ENCODE data around the gene FNIP2.
"Not testable (repeated sequence)": the region's sequence is repeated elsewhere in the genome, so short reads cannot be mapped to it uniquely, and the experiment has no call there.

Gene FNIP2

GRCh38 chr4:158945529-158946108 lies 176.8 kb downstream of the FNIP2 start:
- TF ChIP-seq CTCF (conservative IDR thresholded peaks at IDR 0.05; ENCODE audit: control insufficient read depth, insufficient read depth, low read depth, low read length), result no peak
- peak; percentile 6 for DNase-seq (ENCODE audit: low read depth)
- no peak overlapping the region for H3K4me3 ChIP-seq (ENCODE audit: control insufficient read depth, low read depth, low read length)

- no peak overlapping the region for H3K4me3 ChIP-seq (ENCODE audit: control insufficient read depth, low read depth, low read length)
- TF ChIP-seq CTCF (conservative IDR thresholded peaks at IDR 0.05; ENCODE audit: control insufficient read depth, insufficient read depth, low read depth, low read length), result no peak
- no peak for DNase-seq (ENCODE audit: low read depth)
These were observed 178.0 kb downstream of the FNIP2 start for GRCh38 chr4:158946825-158947224.

GRCh38 chr4:158948071-158948470 lies 179.2 kb downstream of the FNIP2 start:
- no peak for TF ChIP-seq CTCF (conservative IDR thresholded peaks at IDR 0.05; ENCODE audit: control insufficient read depth, insufficient read depth, low read depth, low read length)
- H3K4me3 ChIP-seq (ENCODE audit: control insufficient read depth, low read depth, low read length), result no peak overlapping the region

GRCh38 chr4:158949099-158949498 lies 180.3 kb downstream of the FNIP2 start:
- peak; percentile 68 for DNase-seq (ENCODE audit: low read depth)
- H3K4me3 ChIP-seq (ENCODE audit: control insufficient read depth, low read depth, low read length), result no peak overlapping the region
- TF ChIP-seq CTCF (conservative IDR thresholded peaks at IDR 0.05; ENCODE audit: control insufficient read depth, insufficient read depth, low read depth, low read length), result no peak

More at GRCh38 chr4:158948071-158948470, 179.2 kb downstream of the FNIP2 start:
- DNase-seq (ENCODE audit: low read depth), result no peak

- DNase-seq (ENCODE audit: low read depth); H3K4me3 ChIP-seq (ENCODE audit: control insufficient read depth, low read depth, low read length): not testable (repeated sequence)
These were observed 183.5 kb downstream of the FNIP2 start for GRCh38 chr4:158952221-158952774.

- H3K4me3 ChIP-seq (ENCODE audit: control insufficient read depth, low read depth, low read length); DNase-seq (ENCODE audit: low read depth): not testable (repeated sequence)
These were observed 187.5 kb downstream of the FNIP2 start for GRCh38 chr4:158956345-158956744.

GRCh38 chr4:158956918-158957317 lies 188.1 kb downstream of the FNIP2 start:
- H3K4me3 ChIP-seq (ENCODE audit: control insufficient read depth, low read depth, low read length); DNase-seq (ENCODE audit: low read depth): not testable (repeated sequence)

Measured in fibroblast of mammary gland (primary cell).